GM21737 (cell line): Measurements from ENCODE around the gene PLLP.

Source experiments
- ATAC-seq: cut with Tn5 transposase; IDR thresholded peaks from one replicate; pipeline ENCODE4 v1.9.1; 2021; ENCODE audit warnings: mild to moderate bottlenecking, moderate library complexity; ENCODE audit not compliant: unreplicated experiment

The PLLP gene

GRCh38 chr16:57284209-57284951 lies at the start of gene PLLP:
PLLP (minus strand) TSS chr16:57284672; CDS start chr16:57284540, 132 bp downstream.
- no peak for ATAC-seq

DNA sequence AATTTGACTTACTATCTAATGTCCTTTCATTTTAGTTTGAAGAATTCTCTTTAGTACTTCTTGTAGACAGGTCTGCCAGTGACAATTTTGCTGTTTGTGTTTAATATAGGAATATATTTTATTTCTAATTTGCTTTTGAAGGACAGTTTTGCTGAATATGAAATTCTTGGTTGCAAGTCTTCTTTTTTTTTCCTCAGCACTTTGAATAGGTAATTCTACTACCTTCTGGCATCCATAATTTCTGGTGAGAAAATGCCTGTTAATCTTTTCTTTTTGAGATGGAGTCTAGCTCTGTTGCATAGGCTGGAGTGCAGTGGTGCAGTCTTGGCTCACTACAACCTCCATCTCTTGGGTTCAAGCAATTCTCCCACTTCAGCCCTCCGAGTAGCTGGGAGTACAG lies 48.9 kb upstream of the PLLP start:
- no peak for ATAC-seq

DNA sequence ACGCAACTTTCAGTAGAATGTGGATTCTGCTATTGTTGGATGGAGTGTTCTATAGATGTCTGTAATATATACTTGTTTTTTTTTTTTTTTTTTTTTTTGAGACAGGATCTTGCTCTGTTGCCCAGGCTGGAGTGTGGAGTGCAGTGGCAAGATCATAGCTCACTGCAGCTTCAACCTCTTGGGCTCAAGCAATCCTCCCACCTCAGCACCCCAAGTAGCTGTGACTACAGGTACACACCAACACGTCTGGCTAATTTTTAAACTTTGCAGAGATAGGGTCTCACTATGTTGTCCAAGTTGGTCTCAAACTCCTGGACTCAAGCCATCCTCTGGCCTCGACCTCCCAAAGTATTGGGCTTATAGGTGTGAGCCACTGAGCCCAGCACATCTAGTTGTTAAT lies 46.9 kb upstream of the PLLP start:
- ATAC-seq: no peak

GRCh38 chr16:57329718-57330327 lies 45.4 kb upstream of the PLLP start:
- ATAC-seq: no peak

DNA sequence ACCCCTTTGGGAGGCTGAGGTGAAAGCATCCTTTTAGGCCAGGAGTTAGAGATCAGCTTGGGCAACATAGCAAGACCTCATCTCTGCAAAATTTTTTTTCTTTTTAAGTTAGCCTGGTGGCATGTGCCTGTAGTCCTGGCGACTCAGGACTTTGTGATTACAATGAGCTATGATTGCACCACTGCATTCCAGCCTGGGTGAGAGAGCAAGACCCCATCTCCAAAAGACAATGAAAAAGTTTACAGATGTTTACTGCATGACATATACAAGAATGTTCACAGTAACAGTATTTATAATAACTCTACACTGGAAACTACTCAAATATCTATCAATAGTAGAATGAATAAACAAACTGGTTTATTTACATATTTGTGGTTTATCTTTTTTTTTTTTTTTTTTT lies 41.0 kb upstream of the PLLP start:
- ATAC-seq: no peak

DNA sequence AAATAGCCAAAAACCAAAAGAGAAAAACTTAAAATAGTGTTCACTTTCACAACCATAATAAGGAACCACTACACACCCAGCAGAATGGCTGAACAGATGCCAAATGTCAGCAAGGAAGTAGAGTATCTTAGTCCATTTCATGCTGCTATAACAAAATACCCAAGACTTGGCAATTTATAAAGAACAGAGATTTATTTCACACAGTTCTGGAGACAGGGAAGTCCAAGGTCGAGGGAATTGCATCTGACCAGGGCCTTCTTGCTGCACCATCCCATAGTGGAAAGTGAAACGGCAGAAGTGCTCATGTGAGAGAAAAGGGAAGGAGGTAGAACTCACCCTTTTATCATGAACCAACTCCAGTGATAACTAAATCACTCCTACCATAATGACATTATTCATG lies 40.3 kb upstream of the PLLP start:
- ATAC-seq: no peak

DNA sequence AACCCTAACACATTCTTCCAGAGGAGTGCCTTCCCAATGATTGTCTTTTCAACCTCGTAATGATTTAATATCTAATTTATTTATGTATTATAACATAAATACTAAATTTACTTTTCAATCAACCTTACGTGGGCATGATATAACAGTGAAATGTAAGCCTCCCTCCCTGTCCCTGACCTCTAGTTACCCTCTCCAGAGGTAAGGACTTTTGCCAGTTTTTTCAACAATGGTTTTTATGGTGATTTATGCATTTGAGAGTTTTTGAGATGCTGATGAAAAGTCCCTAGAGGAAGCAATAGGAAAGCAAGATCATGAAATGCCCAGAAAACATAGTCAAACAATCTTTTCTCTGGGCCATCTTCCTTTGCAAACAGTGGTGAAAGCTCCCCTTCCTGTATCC lies 35.2 kb upstream of the PLLP start:
- no peak for ATAC-seq

DNA sequence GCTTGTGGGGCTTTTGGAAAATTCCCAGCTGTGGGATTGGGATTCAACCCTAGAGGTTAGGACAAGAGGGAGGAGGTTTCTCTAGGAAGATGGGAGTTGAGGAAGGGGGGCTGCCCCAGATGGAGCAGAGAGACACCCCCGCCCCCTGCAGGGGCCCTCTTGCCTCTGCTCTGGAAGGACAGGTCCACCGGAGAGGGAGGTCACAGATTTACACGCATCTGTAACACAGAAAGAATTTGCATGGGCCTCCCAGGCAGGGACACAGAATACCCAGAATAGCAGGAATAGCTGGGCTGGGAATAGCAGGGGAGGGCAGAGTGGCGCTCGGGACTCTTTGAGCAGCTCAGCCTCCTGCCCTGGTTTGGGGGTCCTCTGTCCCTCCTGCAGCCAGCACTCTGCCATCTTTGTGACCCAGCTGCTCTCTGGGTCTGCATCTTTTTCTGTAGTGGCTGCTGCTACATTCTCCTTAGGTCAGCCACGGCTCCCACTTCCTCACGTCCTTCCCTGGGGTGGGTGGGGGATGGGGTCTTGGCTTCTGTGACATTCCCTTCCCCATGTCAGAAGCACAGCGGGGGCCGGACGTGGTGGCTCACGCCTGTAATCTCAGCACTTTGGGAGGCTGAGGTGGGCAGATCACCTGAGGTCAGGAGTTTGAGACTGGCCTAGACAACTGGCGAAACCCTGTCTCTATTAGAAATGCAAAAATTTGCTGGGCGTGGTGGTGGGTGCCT lies 33.9 kb upstream of the PLLP start:
- no peak for ATAC-seq

DNA sequence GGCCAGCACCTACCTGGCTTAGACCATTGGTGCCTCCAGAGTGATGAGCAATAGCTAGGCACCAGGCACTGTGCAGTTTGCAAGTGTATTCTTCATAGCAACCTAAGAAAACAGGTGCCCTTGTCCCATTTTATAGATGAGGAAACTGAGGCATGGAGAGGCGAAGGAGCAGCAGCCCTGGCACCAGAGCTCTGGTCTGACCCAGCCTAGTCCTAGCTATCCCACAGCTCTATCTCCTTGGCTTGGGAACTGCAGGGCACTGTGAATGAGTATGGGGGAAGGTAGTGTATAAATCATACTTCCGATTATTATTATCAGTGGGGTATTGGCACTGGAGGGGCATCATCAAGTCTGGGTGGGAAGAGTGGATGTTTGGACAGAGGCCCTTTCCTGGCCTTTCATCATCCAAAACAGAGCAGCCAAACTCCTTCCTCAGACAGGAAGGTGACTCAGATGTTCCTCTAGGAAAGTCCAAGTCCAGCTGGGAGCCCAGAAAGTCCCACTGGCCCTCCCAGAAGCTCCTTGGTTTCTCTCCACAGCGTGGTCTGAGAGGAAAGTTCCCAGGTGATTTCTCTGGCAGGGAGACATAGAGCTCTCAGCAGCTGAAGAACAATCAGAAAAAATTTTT lies 32.0 kb upstream of the PLLP start:
- no peak for ATAC-seq

DNA sequence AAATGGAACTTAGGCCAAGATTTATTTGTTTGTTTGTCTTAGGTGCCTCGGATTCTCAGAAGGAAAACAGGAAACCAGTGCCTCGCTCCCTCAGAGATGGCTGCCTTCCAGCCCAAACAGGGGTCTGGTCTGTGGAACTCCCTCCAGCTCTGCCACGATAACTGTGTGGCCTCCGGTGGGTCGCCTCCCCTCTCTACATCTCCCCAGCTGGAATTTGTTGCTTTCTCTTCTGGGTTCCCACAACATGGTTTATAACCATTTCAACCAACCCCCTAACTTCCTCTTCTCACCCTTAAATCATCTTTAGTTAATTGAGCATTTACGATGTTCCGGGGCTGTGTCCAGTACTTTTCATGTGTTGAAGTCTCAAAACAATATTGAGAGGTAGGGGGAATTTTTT lies 30.9 kb upstream of the PLLP start:
- ATAC-seq: no peak

- ATAC-seq: no peak
Measured at GRCh38 chr16:57314161-57314785, 29.8 kb upstream of the PLLP start.

GRCh38 chr16:57313509-57313908 lies 29.0 kb upstream of the PLLP start:
- ATAC-seq: no peak

DNA sequence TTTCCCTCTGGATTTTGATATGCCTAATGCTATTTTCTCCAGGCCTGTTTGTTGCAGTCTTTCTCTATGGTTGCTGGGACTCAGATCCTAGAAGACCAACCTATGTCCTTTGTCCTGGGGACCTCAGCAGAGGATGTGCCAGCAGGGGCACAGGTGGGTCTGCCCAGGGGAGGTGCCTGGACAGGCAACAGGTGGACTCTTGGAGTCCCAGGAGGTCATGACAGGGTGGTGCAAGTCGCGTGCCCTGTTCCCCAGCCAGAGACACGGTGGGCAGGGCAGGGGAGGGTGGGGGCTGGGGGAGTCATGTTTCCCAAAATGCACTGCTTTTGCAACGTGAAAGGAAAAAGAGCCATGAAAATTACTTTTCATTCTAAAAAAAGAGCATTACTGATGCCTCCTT lies 26.3 kb upstream of the PLLP start:
- no peak for ATAC-seq

- ATAC-seq: no peak
Measured at GRCh38 chr16:57308041-57308440, 23.6 kb upstream of the PLLP start.

DNA sequence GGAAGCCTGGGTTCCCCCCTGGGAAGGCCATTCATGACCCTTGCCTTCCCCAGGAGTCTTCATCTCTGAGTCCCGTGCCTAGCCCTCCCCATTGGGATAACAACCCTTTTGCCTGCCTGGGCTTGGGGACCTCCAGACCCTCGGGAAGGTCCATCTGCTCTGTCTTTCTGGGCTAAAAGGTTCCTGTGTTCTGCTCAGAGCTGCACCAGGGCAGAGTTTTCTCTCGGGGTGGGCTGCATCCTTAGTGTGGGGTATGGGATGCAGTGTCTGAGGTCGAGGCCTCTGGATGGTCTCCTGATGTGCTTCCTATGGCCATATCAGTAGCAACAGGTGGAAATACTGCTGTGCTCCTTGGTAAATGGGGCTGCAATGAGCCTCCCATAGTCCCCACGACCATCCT lies 22.9 kb upstream of the PLLP start:
- ATAC-seq: no peak

- no peak for ATAC-seq
Measured at GRCh38 chr16:57306676-57307341, 22.3 kb upstream of the PLLP start.

- ATAC-seq: no peak
Measured at GRCh38 chr16:57305159-57305811, 20.8 kb upstream of the PLLP start.

GRCh38 chr16:57304169-57305061 lies 19.9 kb upstream of the PLLP start:
- no peak for ATAC-seq

GRCh38 chr16:57303910-57304168 lies 19.4 kb upstream of the PLLP start:
- ATAC-seq: no peak
